Measurements from ENCODE around the gene KIF20B.

DNA sequence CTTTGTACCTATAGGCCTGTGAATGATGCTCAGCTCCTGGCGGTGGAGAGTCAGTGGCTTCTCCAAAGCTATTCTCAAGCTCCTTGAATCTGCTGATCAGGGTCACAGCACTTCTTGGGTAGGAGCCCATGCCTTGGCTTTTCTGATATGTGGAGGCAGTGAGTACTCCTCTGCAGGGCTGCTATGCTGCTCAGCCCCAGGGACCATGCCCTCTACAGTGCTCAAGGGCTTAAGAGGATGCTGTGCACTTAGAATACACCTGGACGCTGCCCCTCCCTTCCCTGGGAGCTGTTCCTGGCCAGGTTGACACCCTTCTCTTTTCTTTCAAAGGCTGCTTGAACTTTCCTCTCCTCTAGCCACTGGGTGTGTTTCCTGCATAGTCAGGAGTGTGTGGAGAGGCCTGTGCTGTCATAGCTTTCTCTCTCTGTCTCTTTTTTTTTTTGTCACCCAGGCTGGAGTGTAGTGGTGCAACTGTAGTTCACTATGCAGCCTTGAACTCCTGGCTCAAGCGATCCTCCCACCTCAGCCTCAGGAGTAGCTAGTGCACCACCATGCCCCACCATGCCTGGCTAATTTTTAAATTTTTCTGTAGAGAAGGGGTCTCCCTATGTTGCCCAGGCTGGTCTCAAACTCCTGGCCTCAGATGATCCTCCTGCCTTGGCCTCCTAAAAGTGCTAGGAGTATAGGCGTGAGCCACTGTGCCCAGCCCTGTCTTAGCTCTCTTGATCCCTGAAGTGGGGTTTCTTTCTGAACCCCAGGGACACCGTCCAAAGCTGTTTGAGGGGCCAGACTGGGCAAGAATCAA lies 113.9 kb downstream of the KIF20B start:
- TF ChIP-seq CTCF (IDR thresholded peaks at IDR 0.05) (no peak), POLR2A (IDR thresholded peaks at IDR 0.05) (no peak)

All from Peyer's patch (tissue), 4 donors.